AG09309 (cell line): Measurements from ENCODE around the gene SIGLEC5.

Experiments used
- DNase-seq: peaks from one replicate; pipeline ENCODE4 v3.0.0-alpha.2; 2010; ENCODE audit warnings: low read depth
- H3K4me3 ChIP-seq: 2 replicates; pipeline ENCODE4 v1.5.1; 2011; ENCODE audit warnings: mild to moderate bottlenecking, low read depth, low read length, moderate library complexity; ENCODE audit not compliant: control insufficient read depth
- TF ChIP-seq, protein P1 (sequence below): IDR thresholded peaks from 2 replicates; pipeline ENCODE4 v1.5.1; 2011; ENCODE audit warnings: mild to moderate bottlenecking, low read depth, low read length, inconsistent platforms; ENCODE audit not compliant: insufficient read depth, control insufficient read depth; ENCODE audit errors: missing control alignments

The SIGLEC5 gene

DNA sequence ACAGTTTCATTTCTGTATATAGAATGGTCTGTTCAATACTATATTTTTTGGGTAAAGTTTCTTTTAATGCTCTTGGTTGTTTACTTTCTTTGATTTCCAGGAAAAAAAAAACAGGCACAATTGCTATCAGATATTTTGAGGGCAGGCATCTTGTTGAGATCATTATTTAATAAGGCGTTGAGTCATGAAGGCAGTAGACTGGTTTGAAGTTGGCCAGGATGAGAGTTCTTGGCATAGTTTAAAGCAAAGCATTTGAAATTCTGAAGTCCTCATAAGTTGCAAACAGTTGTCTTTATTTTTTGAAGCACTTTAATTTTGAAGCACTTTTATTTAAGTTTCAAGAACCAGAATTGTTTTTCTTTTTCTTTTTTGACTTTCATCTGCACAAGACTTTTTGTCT, 61.7 kb downstream of the SIGLEC5 start:
- no peak for DNase-seq
- TF ChIP-seq, protein P1, sequence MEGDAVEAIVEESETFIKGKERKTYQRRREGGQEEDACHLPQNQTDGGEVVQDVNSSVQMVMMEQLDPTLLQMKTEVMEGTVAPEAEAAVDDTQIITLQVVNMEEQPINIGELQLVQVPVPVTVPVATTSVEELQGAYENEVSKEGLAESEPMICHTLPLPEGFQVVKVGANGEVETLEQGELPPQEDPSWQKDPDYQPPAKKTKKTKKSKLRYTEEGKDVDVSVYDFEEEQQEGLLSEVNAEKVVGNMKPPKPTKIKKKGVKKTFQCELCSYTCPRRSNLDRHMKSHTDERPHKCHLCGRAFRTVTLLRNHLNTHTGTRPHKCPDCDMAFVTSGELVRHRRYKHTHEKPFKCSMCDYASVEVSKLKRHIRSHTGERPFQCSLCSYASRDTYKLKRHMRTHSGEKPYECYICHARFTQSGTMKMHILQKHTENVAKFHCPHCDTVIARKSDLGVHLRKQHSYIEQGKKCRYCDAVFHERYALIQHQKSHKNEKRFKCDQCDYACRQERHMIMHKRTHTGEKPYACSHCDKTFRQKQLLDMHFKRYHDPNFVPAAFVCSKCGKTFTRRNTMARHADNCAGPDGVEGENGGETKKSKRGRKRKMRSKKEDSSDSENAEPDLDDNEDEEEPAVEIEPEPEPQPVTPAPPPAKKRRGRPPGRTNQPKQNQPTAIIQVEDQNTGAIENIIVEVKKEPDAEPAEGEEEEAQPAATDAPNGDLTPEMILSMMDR, result no peak
- H3K4me3 ChIP-seq, result no peak overlapping the region

DNA sequence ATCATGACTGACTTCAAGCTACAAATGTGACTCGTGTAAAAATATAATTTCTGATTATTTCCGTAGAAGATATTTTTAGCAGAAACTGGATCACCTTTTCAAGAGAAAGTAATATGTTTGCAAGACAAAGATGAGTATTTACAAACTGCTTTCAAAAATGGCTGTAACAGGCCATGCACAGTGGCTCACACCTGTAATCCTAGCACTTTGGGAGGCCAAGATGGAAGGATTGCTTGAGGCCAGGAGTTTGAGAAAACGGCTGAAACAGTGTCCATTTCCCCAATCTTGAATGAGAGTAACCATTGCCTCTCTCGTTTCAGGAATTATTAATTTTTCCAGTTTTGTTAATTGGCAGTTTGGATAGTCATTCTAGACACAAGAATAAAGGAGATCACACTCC, 62.6 kb downstream of the SIGLEC5 start:
- no peak overlapping the region for H3K4me3 ChIP-seq
- TF ChIP-seq, protein P1, result no peak
- DNase-seq, result no peak

DNA sequence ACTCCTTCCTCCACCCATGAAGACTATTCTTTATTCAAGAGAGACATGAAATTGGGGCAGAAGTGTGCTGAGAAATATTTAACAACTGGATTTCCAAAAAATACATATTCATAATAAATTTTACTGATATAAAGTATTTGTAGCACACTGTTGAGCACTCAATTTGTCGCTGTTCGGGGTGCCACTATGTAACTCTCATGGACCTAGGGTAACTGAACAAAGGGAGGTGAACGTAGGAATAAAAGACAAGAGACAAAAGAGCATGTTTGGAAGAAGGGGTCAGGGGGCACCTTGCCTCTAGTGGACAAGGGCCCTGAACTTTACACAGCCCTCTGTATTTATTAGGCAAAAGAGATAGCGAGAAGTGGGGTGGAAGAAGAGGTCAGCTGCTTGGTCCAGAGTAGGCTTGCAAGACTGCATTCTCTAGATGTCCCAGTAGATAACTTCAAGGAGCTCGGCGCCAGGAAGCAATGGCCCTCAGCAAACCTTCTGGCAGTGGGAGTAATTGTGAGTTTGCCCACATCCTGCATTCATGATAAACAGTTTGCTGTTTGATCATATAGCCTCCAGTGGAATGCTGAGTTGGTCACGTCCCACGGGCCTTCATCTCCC, 63.6 kb downstream of the SIGLEC5 start:
- H3K4me3 ChIP-seq, result no peak overlapping the region
- TF ChIP-seq, protein P1, result no peak
- DNase-seq, result no peak

DNA sequence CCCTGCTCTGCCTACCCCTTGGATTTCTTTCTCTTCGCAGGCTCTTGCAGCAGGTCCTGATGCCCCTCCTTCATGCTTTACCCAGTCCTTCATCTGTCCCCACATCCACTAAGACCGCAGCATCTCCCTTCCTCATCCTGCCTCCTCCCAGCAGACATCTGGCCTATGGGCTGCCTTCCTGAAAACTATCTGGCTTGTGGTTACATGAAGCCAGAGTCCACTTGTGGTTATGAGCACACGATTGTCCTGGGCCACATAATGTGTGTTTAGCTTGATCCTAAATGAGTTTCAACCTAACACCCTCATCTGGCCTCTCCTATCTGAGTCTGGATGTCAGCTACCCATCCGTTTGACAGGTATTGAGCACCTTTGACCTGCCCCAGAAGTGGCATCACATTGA, 64.6 kb downstream of the SIGLEC5 start:
- no peak overlapping the region for H3K4me3 ChIP-seq
- TF ChIP-seq, protein P1, result no peak
- DNase-seq, result no peak

DNA sequence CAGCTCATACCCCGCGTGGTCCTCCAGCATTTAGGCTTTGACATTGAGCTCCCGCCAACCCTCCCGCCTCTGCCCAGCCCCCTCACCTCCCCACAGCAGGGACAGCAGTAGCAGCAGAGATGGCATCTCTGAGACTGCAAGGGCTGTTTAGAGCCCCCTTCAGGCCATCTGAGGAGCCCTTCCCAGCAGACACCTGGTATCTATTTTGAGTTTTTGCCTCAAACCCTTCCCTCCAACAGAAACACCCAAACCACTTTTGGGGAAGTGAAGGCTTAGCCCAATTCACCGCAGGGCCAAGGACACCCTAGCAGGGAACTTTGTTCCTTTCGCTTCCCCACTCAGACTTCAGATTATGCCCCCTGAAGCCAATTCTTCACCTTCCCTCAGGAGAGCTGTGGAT, 65.4 kb downstream of the SIGLEC5 start:
- no peak overlapping the region for H3K4me3 ChIP-seq
- DNase-seq, result no peak
- TF ChIP-seq, protein P1, result no peak
